Caco-2 (cell line): Measurements from ENCODE around the gene SH2D3C. TPM values are rescaled to one million over a fixed set of nuclear protein-coding genes. Genes with fewer than 3 reads are reported as not detected.

Experiments used
- BruUV-seq: library from RNA; stranded (reverse); fragments of 400-500 nt; replicated peaks from 2 replicates; lab custom pipeline; 2021; lab: Mats Ljungman, UMichigan
- CTCF ChIA-PET: fragments of 300-600 bp; sonication (Branson Sonifier 250); formaldehyde crosslinking; loops from one replicate; lab custom pipeline; 2022; ENCODE audit warnings: antibody characterized with exemption; lab: Charles Lee
- POLR2A ChIA-PET: fragments of 300-600 bp; sonication (Branson Sonifier 250); formaldehyde crosslinking; loops from one replicate; lab custom pipeline; 2022; ENCODE audit warnings: antibody characterized with exemption; lab: Charles Lee
- DNase-seq, 2 experiments: peaks; one replicate each; pipeline versions ENCODE4 v3.0.0 to v3.0.0-alpha.2; 2020 to 2022
- H3K27me3 ChIP-seq: replicated peaks from 2 replicates; pipeline ENCODE4 v1.6.0; 2011; ENCODE audit warnings: low read length; ENCODE audit not compliant: control insufficient read depth, insufficient read depth
- H3K36me3 ChIP-seq: 2 replicates; pipeline ENCODE4 v1.5.1; 2011; ENCODE audit warnings: low read length; ENCODE audit not compliant: control insufficient read depth, insufficient read depth
- H3K4me1 ChIP-seq: fragments of 250-450 bp; sonication (Bioruptor Pico); 2 replicates; pipeline ENCODE4 v1.5.1; 2020; ENCODE audit warnings: mild to moderate bottlenecking
- H3K4me3 ChIP-seq: 2 replicates; pipeline ENCODE4 v1.5.1; 2011; ENCODE audit warnings: low read depth, mild to moderate bottlenecking, control low read depth, low read length
- H3K9me3 ChIP-seq: fragments of 250-450 bp; sonication (Bioruptor Pico); 2 replicates; pipeline ENCODE4 v1.5.1; 2020; ENCODE audit warnings: mild to moderate bottlenecking, moderate library complexity
- H3K27ac Mint-ChIP-seq: one replicate; pipeline ENCODE4 v1.8.0; 2022; ENCODE audit warnings: mixed read lengths; ENCODE audit not compliant: unreplicated experiment
- H3K27me3 Mint-ChIP-seq: one replicate; pipeline ENCODE4 v1.8.0; 2022; ENCODE audit warnings: mixed read lengths; ENCODE audit not compliant: insufficient read depth, unreplicated experiment
- H3K36me3 Mint-ChIP-seq: one replicate; pipeline ENCODE4 v1.8.0; 2022; ENCODE audit warnings: mild to moderate bottlenecking, mixed read lengths; ENCODE audit not compliant: insufficient read depth, unreplicated experiment
- H3K4me1 Mint-ChIP-seq: one replicate; pipeline ENCODE4 v1.8.0; 2022; ENCODE audit warnings: low read depth, mixed read lengths; ENCODE audit not compliant: unreplicated experiment
- H3K4me3 Mint-ChIP-seq: one replicate; pipeline ENCODE4 v1.8.0; 2022; ENCODE audit warnings: mild to moderate bottlenecking, moderate library complexity, mixed read lengths; ENCODE audit not compliant: unreplicated experiment
- H3K9me3 Mint-ChIP-seq: one replicate; pipeline ENCODE4 v1.8.0; 2022; ENCODE audit warnings: mixed read lengths; ENCODE audit not compliant: unreplicated experiment
- CTCF ChIP-seq, 2 experiments: fragments of 200-600 bp in 1 of 2; IDR thresholded peaks; 1 replicate in 1 of 2; 2 replicates in 1 of 2; pipeline versions ENCODE4 v1.5.1 to v1.8.0; 2011 to 2022; ENCODE audit warnings: antibody characterized with exemption in 1 of 2, control low read depth in 1 of 2, inconsistent platforms in 1 of 2, low read depth in 1 of 2, low read length in 1 of 2, mild to moderate bottlenecking in 1 of 2, moderate library complexity in 1 of 2; ENCODE audit not compliant: insufficient read depth in 1 of 2, severe bottlenecking in 1 of 2, unreplicated experiment in 1 of 2
- intact Hi-C: fragments of 100-400 bp; cut with micrococcal nuclease; formaldehyde crosslinking; loops from one replicate; pipeline ENCODE4 v1.10.0; 2022; ENCODE audit not compliant: unreplicated experiment
- total RNA-seq: library from RNA; stranded (reverse); gene quantifications from 2 replicates; pipeline ENCODE4 v1.2.3, GENCODE V29; 2022

Gene SH2D3C
- total RNA-seq, 1 experiment from 2014 or later = 0.34 TPM

GRCh38 chr9:127815512-127816361 is 37.3 kb upstream of the SH2D3C start:
- POLR2A ChIA-PET = no interaction called here
- Histone ChIP-seq H3K9me3 (no peaks in the 10 kb centered on the region), H3K36me3 (peaks cover 1% of the 10 kb centered on the region; the same call in 1 of the 2 replicates), H3K27me3 (no peaks in the 10 kb centered on the region), H3K4me1 (no peaks in the 10 kb centered on the region), H3K4me3 (no peak overlapping the region)
- no TSS peak for BruUV-seq
- H3K9me3 Mint-ChIP-seq = no peaks in the 10 kb centered on the region
- H3K27ac Mint-ChIP-seq = no peak overlapping the region
- H3K27me3 Mint-ChIP-seq = no peaks in the 10 kb centered on the region
- DNase-seq = no peak
- H3K4me3 Mint-ChIP-seq = no peak overlapping the region
- intact Hi-C loops = no loop called here
- CTCF ChIA-PET = no interaction called here
- H3K4me1 Mint-ChIP-seq = no peaks in the 10 kb centered on the region
- no peak for TF ChIP-seq CTCF (IDR thresholded peaks at IDR 0.05; ENCODE audit: insufficient read depth in 1 of 2, low read depth in 1 of 2, low read length in 1 of 2, severe bottlenecking in 1 of 2, unreplicated experiment in 1 of 2)
- peaks cover 25% of the 10 kb centered on the region for H3K36me3 Mint-ChIP-seq

- ChIA-PET POLR2A (interaction anchor here (1.1 kb wide), 1 partner anchor 12 kb away, joined by 8 read pairs; no protein-coding TSS in a partner anchor), CTCF (no interaction called here)
- H3K9me3 ChIP-seq = no peaks in the 10 kb centered on the region
- no peak overlapping the region for H3K4me3 ChIP-seq
- Mint-ChIP-seq H3K4me1 (no peaks in the 10 kb centered on the region), H3K27me3 (no peaks in the 10 kb centered on the region), H3K4me3 (no peak overlapping the region), H3K36me3 (peaks cover 31% of the 10 kb centered on the region), H3K9me3 (no peaks in the 10 kb centered on the region), H3K27ac (no peak overlapping the region)
- no peaks in the 10 kb centered on the region for H3K27me3 ChIP-seq
- no peak for TF ChIP-seq CTCF (IDR thresholded peaks at IDR 0.05; ENCODE audit: insufficient read depth in 1 of 2, low read depth in 1 of 2, low read length in 1 of 2, severe bottlenecking in 1 of 2, unreplicated experiment in 1 of 2)
- DNase-seq = no peak
- peaks cover 3% of the 10 kb centered on the region for H3K36me3 ChIP-seq
- intact Hi-C loops = no loop called here
- no TSS peak for BruUV-seq
- H3K4me1 ChIP-seq = no peaks in the 10 kb centered on the region
Measured at GRCh38 chr9:127814619-127815511, 36.4 kb upstream of the SH2D3C start.

- DNase-seq = no peak
Measured at GRCh38 chr9:127813686-127814226, 35.3 kb upstream of the SH2D3C start.

More at GRCh38 chr9:127813686-127814226, 35.3 kb upstream of the SH2D3C start:
- CTCF ChIA-PET = no interaction called here
- Mint-ChIP-seq H3K36me3 (peaks cover 32% of the 10 kb centered on the region), H3K4me3 (no peak overlapping the region), H3K9me3 (no peaks in the 10 kb centered on the region), H3K4me1 (no peaks in the 10 kb centered on the region), H3K27ac (no peak overlapping the region), H3K27me3 (no peaks in the 10 kb centered on the region)
- Histone ChIP-seq H3K36me3 (peaks cover 6% of the 10 kb centered on the region), H3K4me3 (no peak overlapping the region), H3K9me3 (no peaks in the 10 kb centered on the region), H3K4me1 (no peaks in the 10 kb centered on the region), H3K27me3 (no peaks in the 10 kb centered on the region)
- TF ChIP-seq CTCF (IDR thresholded peaks at IDR 0.05; ENCODE audit: insufficient read depth in 1 of 2, low read depth in 1 of 2, low read length in 1 of 2, severe bottlenecking in 1 of 2, unreplicated experiment in 1 of 2) = no peak
- BruUV-seq = no TSS peak
- intact Hi-C loops = no loop called here
- POLR2A ChIA-PET = interaction anchor here (1.1 kb wide), 1 partner anchor 10 kb away, joined by 8 read pairs; no protein-coding TSS in a partner anchor
